Mesothelial cell of epicardium (in vitro differentiated cells): Measurements from ENCODE around the gene FHIT. TPM values are rescaled to one million over a fixed set of nuclear protein-coding genes. Genes with fewer than 3 reads are reported as not detected.

Experiments used
- DNase-seq, 2 experiments: peaks; one replicate each; pipeline ENCODE4 v3.0.0; 2021; ENCODE audit warnings: low spot score in 2 of 2; ENCODE audit not compliant: unreplicated experiment in 2 of 2
- H3K27ac Mint-ChIP-seq: 2 replicates; pipeline ENCODE4 v1.8.0; 2021; ENCODE audit warnings: mixed read lengths
- H3K27me3 Mint-ChIP-seq: 2 replicates; pipeline ENCODE4 v1.8.0; 2021; ENCODE audit warnings: low read depth, mixed read lengths
- H3K36me3 Mint-ChIP-seq: 2 replicates; pipeline ENCODE4 v1.8.0; 2021; ENCODE audit warnings: mixed read lengths
- H3K4me1 Mint-ChIP-seq: 2 replicates; pipeline ENCODE4 v1.8.0; 2021; ENCODE audit warnings: mixed read lengths
- H3K4me3 Mint-ChIP-seq: 2 replicates; pipeline ENCODE4 v1.8.0; 2021; ENCODE audit warnings: mild to moderate bottlenecking, moderate library complexity, mixed read lengths
- H3K9me3 Mint-ChIP-seq: 2 replicates; pipeline ENCODE4 v1.8.0; 2021; ENCODE audit warnings: mixed read lengths
- total RNA-seq: library from RNA; stranded (reverse); gene quantifications from 3 replicates; pipeline ENCODE4 v1.2.1, GENCODE V29; 2021
- TF ChIP-seq, protein P1 (sequence below): fragments of 200-600 bp; sonication (generic); IDR thresholded peaks from one replicate; pipeline ENCODE4 v1.5.0; 2021; ENCODE audit warnings: antibody characterized with exemption; ENCODE audit not compliant: unreplicated experiment

FHIT gene
- total RNA-seq, 1 donor from 2014 or later = 10.7 TPM

- Mint-ChIP-seq H3K36me3 (no peaks in the 10 kb centered on the region), H3K27ac (no peak overlapping the region), H3K4me1 (no peaks in the 10 kb centered on the region), H3K4me3 (no peak overlapping the region), H3K9me3 (peaks cover 5% of the 10 kb centered on the region), H3K27me3 (peaks cover 2% of the 10 kb centered on the region)
- TF ChIP-seq, protein P1, sequence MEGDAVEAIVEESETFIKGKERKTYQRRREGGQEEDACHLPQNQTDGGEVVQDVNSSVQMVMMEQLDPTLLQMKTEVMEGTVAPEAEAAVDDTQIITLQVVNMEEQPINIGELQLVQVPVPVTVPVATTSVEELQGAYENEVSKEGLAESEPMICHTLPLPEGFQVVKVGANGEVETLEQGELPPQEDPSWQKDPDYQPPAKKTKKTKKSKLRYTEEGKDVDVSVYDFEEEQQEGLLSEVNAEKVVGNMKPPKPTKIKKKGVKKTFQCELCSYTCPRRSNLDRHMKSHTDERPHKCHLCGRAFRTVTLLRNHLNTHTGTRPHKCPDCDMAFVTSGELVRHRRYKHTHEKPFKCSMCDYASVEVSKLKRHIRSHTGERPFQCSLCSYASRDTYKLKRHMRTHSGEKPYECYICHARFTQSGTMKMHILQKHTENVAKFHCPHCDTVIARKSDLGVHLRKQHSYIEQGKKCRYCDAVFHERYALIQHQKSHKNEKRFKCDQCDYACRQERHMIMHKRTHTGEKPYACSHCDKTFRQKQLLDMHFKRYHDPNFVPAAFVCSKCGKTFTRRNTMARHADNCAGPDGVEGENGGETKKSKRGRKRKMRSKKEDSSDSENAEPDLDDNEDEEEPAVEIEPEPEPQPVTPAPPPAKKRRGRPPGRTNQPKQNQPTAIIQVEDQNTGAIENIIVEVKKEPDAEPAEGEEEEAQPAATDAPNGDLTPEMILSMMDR = no peak
- no peak for DNase-seq
Observed at GRCh38 chr3:60393946-60394345, 857.3 kb downstream of the FHIT start.

DNA sequence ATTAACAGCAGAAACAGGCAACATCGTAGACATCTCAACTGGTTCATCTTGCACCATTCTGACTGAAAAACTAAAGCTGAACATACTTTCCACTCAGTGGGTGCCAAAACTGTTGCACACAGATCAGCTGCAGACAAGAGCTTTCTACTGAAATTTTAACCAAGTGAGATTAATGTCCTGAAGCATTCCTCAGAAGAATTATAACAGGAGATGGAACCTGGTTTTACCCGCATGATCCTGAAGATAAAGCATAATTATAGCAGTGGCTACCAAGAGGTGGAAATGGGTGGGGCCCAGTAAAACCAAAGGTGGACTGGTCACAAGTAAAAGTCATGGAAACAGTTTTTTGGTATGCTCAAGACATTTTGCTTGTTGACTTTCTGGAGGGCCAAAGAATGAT lies 858.8 kb downstream of the FHIT start:
- Mint-ChIP-seq H3K4me1 (no peaks in the 10 kb centered on the region), H3K4me3 (no peak overlapping the region), H3K27ac (no peak overlapping the region), H3K27me3 (peaks cover 2% of the 10 kb centered on the region), H3K9me3 (no peaks in the 10 kb centered on the region), H3K36me3 (no peaks in the 10 kb centered on the region)
- TF ChIP-seq, protein P1 = no peak
- DNase-seq = no peak

- TF ChIP-seq, protein P1 = no peak
- Mint-ChIP-seq H3K4me3 (no peak overlapping the region), H3K4me1 (no peaks in the 10 kb centered on the region), H3K27ac (no peak overlapping the region), H3K36me3 (no peaks in the 10 kb centered on the region), H3K9me3 (no peaks in the 10 kb centered on the region), H3K27me3 (peaks cover 2% of the 10 kb centered on the region)
- DNase-seq = no peak
Observed at GRCh38 chr3:60391292-60391691, 860.0 kb downstream of the FHIT start.

- no peaks in the 10 kb centered on the region for H3K9me3 Mint-ChIP-seq
- no peak for DNase-seq
- H3K36me3 Mint-ChIP-seq = no peaks in the 10 kb centered on the region
- TF ChIP-seq, protein P1 = no peak
- H3K27ac Mint-ChIP-seq = no peak overlapping the region
- no peaks in the 10 kb centered on the region for H3K27me3 Mint-ChIP-seq
- peaks cover 6% of the 10 kb centered on the region for H3K4me1 Mint-ChIP-seq
- H3K4me3 Mint-ChIP-seq = no peak overlapping the region
Observed at GRCh38 chr3:60388731-60389130, 862.5 kb downstream of the FHIT start.

- no peaks in the 10 kb centered on the region for H3K27me3 Mint-ChIP-seq
- DNase-seq = no peak
- TF ChIP-seq, protein P1 = no peak
- H3K4me1 Mint-ChIP-seq = peaks cover 10% of the 10 kb centered on the region
- H3K9me3 Mint-ChIP-seq = no peaks in the 10 kb centered on the region
- H3K36me3 Mint-ChIP-seq = no peaks in the 10 kb centered on the region
- no peak overlapping the region for H3K4me3 Mint-ChIP-seq
- H3K27ac Mint-ChIP-seq = no peak overlapping the region
Observed at GRCh38 chr3:60386306-60386705, 864.9 kb downstream of the FHIT start.

GRCh38 chr3:60384341-60384740 lies 866.9 kb downstream of the FHIT start:
- no peaks in the 10 kb centered on the region for H3K27me3 Mint-ChIP-seq
- no peak for DNase-seq
- H3K36me3 Mint-ChIP-seq = no peaks in the 10 kb centered on the region
- H3K9me3 Mint-ChIP-seq = no peaks in the 10 kb centered on the region
- peaks cover 10% of the 10 kb centered on the region for H3K4me1 Mint-ChIP-seq
- no peak overlapping the region for H3K4me3 Mint-ChIP-seq
- TF ChIP-seq, protein P1 = no peak
- H3K27ac Mint-ChIP-seq = peak overlapping the region; percentile 18
